GM12878 (cell line): ENCODE results near the gene RFX3. TPM values are rescaled to one million over a fixed set of nuclear protein-coding genes. Genes with fewer than 3 reads are reported as not detected.

ENCODE experiments used
- ATF2 ChIP-seq: IDR thresholded peaks from 2 replicates; pipeline ENCODE4 v1.6.1; 2012; ENCODE audit warnings: low read length, inconsistent platforms
- CREB1 ChIP-seq: IDR thresholded peaks from 2 replicates; pipeline ENCODE4 v1.6.1; 2012; ENCODE audit warnings: low read depth, mild to moderate bottlenecking, inconsistent platforms
- CTCF ChIP-seq, 3 experiments: IDR thresholded peaks in 2 of 3; conservative IDR thresholded peaks in 1 of 3; 2 replicates each; pipeline ENCODE4 v1.5.1; 2011; ENCODE audit warnings: low read depth in 3 of 3, low read length in 3 of 3, mild to moderate bottlenecking in 3 of 3, control low read depth in 2 of 3, moderate library complexity in 2 of 3, inconsistent platforms in 1 of 3, mixed read lengths in 1 of 3; ENCODE audit not compliant: control insufficient read depth in 2 of 3, insufficient read depth in 1 of 3; ENCODE audit errors: extremely low read depth in 1 of 3
- PBX3 ChIP-seq: IDR thresholded peaks from 2 replicates; pipeline ENCODE4 v1.6.1; 2011; ENCODE audit warnings: mild to moderate bottlenecking, low read depth, low read length, moderate library complexity; ENCODE audit not compliant: insufficient replicate concordance
- RFX5 ChIP-seq: IDR thresholded peaks from 2 replicates; pipeline ENCODE4 v1.6.1; 2011; ENCODE audit warnings: low read depth, low read length, improper control_type of control experiment
- SIN3A ChIP-seq: IDR thresholded peaks from 2 replicates; pipeline ENCODE4 v1.6.1; 2012; ENCODE audit warnings: low read depth, low read length, improper control_type of control experiment
- ZBTB4 ChIP-seq: fragments of 450-650 bp; formaldehyde crosslinking; IDR thresholded peaks from 2 replicates; pipeline ENCODE4 v1.4.0; 2022; ENCODE audit warnings: mild to moderate bottlenecking, moderate library complexity
- polyA plus RNA-seq, 11 experiments: library from polyadenylated mRNA; depleted of rRNA in 4 of 11; unstranded in 6 of 11; stranded (reverse) in 5 of 11; fragments of >200 nt; fragmentation: Nextera tagmentation in 4 of 11; fragmentation: Illumina TruSeq in 1 of 11; extraction: Ambion mirVana in 4 of 11; extraction: Trizol in 1 of 11; gene quantifications; 1 replicate in 1 of 11; 2 replicates in 10 of 11; pipeline versions ENCODE4 v1.2.1 to v1.2.3, GENCODE V29; 2011 to 2016; ENCODE audit warnings: inconsistent platforms in 2 of 11, missing spikeins in 2 of 11, low read depth in 1 of 11
- total RNA-seq, 4 experiments: library from RNA; depleted of rRNA in 3 of 4; stranded (reverse); fragments of >200 nt in 3 of 4; fragmentation: Illumina TruSeq in 1 of 4; extraction: Trizol in 1 of 4; gene quantifications; 2 replicates each; pipeline versions ENCODE4 v1.2.1 to v1.2.3, GENCODE V29; 2013 to 2021

Gene RFX3
- total and polyA plus RNA-seq, 10 of the 15 experiments (the other 5 are each of a cell fraction or from before 2014, with no cell fraction given) = 1.2 to 26.4 (median 6.7) TPM

- TF ChIP-seq CTCF (IDR thresholded peaks at IDR 0.05 in 2 of 3, conservative IDR thresholded peaks at IDR 0.05 in 1 of 3; ENCODE audit: control insufficient read depth in 2 of 3, extremely low read depth in 1 of 3, insufficient read depth in 1 of 3, low read depth in 3 of 3, low read length in 3 of 3) (no peak), ZBTB4 (no peak), RFX5 (no peak), PBX3 (no peak), ATF2 (no peak), CREB1 (no peak), SIN3A (no peak)
Measured at GRCh38 chr9:3553076-3553765, 27.4 kb upstream of the RFX3 start (continued).
